ENCODE data around the gene CDK14.

The CDK14 gene

GRCh38 chr7:90968871-90969270, 372.8 kb downstream of the CDK14 start:
- no peak for DNase-seq

- peak; percentile 17 for DNase-seq
These were observed 376.9 kb downstream of the CDK14 start for GRCh38 chr7:90972906-90973550.

GRCh38 chr7:90977056-90977455, 380.9 kb downstream of the CDK14 start:
- no peak for DNase-seq

DNA sequence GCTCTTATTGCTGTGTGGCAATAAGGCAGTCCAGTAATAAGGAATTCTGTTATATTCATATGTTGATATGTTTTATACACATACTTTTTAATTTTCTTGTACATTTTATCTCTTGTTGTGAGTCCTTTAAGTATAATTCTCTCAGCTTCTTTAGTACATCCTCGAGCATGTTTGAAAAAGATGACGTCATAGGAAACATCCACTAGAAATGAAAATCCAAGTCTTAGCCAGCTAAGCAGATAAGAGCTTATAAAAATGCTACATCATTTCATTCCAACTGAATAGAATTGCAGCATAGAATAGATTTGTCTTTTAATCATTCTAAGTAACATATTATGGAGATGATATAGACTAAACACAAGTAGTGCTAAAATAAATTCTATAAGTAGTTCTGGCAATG, 384.4 kb downstream of the CDK14 start:
- no peak for DNase-seq

GRCh38 chr7:90982228-90982627, 386.1 kb downstream of the CDK14 start:
- DNase-seq, result no peak

- no peak for DNase-seq
These were observed 388.6 kb downstream of the CDK14 start for GRCh38 chr7:90984692-90985091.

- peak; percentile 88 for DNase-seq
These were observed 392.4 kb downstream of the CDK14 start for GRCh38 chr7:90988516-90988915.

DNA sequence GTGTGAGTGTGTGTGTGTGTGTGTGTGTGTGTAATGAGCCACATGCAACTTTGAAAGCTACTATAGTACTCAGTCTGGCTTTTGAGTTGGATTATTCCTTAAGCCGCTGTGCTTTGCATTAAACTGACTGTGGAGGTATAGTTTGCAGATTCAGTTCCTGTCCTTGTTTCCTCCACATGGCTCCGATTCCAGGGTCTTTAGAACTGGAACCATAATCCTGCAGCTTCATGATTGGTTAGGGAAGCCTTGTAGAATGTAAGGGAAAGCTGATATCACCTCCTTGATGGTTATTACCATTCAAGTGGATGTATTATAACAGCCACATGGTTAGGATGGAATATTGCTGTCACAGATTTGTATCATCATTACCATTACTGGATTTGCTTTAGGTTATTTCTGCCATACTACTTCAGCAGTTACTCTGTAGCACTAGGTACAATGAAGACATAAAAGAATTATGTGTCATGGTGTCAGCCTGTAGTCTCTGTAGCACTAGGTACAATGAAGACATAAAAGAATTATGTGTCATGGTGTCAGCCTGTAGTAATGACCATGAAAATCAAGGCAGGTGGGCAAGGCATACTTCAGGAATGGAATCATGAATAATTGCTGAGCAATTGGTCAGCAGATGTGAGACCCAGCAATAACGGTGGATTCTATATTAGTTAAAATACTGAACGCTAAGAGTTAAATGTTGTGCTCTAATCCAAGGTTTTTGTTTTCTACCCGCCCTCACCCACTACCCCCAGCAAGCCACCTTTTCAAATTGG, 393.1 kb downstream of the CDK14 start:
- DNase-seq, result no peak

- no peak for DNase-seq
These were observed 398.0 kb downstream of the CDK14 start for GRCh38 chr7:90994121-90994520.

- no peak for DNase-seq
These were observed 398.5 kb downstream of the CDK14 start for GRCh38 chr7:90994601-90995000.

- no peak for DNase-seq
These were observed 399.9 kb downstream of the CDK14 start for GRCh38 chr7:90995996-90996395.

DNA sequence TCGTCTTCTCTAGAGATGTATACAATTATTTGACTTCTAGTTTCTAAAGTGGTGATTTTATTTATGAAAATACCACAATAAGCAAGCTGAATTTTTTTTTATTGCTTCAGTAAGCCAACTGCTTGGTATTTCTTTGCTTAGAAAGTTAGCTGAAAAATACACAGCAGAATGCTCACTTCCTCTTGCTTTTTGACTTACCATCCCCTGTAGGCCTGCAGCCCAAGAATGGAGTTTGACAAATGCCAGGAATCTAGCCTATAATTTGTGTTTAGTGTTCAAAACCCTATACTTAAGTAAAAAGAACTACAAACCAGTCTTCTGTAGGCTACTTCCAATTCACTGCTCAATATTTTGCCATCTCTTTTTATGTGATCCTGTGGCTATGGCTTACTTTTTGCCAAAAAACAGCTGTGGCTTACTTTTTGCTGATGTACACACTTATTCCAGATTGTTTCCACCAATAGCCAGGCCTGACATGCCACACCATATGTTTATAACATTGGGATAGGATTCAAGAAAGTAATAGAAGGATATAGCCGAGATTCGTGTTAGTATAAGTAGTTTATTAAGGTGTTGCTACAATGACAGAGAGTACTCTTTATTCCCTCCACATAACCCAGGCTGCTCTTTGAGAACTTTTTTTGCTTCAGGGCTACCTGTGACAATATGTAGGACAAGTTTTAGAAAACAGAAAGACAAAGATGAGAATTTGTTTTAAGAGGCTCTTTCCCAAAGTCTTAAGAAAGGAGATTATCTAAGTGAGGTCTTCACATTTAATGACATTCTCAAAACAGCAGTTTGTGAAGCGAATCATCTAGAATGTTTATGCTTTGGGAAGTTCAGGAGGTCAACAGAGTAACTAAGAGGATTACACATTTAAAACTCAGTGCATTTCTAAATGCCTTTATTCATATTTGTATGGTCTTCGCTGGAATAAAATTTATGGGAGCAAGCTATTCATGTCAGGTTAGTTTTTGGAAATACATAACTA, 404.2 kb downstream of the CDK14 start:
- DNase-seq, result no peak

- no peak for DNase-seq
These were observed 408.9 kb downstream of the CDK14 start for GRCh38 chr7:91005024-91005423.

DNA sequence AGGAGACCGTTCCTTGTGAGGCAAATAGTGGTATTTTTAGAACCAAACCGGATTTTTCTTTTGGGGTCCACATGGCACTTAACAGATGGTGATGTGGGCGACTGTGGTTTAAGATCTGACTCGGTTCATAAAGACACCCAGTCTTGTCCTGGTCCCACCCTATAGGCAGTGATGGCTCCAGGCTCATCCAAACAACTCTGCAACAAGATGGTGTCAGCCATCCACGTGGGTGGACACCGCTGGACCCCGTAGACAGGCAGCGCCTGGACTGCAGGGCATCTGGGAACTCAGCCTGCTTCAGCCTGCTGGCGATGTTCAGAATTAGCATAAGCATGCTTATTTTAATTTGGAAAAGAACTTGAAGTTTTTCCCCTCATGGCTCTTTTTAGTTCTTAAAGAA, 409.7 kb downstream of the CDK14 start:
- DNase-seq, result no peak

DNA sequence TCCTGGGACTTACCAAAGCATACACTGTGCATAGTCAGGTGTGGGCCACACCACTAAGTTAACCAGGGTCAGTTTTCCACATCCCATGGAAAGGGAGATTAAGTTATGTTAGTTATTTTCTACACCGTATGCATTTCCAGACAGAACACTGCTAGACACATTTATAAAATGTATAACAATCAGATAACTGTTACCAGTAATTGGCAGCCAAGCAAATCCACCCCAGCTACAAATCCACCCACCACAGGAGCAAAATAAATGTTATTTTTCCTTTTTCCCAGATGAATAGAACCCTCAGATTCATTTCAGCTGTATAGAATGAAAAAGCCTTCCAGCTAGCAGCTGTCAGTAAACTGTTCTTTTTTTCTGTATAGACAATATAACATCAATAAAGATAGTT, 411.2 kb downstream of the CDK14 start:
- no peak for DNase-seq

DNA sequence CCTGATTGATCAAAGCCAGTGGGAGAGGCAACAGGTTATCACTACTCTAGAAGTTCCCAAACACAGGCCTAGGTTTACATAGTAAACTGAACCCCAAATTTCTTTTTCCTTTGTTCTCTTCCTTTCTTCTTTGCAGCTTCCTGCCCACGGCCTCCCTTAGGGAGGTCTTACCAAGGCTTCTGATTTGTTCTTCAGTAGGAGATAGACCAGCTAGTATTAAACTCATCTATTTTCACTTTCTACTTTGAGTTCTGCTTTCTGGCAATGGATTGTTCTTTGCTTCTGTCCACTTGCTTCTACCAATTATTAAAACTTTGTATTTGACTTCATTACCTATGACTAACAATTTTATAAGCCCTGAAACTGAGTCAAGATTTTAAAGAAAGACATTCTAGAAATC, 417.0 kb downstream of the CDK14 start:
- DNase-seq, result no peak

DNA sequence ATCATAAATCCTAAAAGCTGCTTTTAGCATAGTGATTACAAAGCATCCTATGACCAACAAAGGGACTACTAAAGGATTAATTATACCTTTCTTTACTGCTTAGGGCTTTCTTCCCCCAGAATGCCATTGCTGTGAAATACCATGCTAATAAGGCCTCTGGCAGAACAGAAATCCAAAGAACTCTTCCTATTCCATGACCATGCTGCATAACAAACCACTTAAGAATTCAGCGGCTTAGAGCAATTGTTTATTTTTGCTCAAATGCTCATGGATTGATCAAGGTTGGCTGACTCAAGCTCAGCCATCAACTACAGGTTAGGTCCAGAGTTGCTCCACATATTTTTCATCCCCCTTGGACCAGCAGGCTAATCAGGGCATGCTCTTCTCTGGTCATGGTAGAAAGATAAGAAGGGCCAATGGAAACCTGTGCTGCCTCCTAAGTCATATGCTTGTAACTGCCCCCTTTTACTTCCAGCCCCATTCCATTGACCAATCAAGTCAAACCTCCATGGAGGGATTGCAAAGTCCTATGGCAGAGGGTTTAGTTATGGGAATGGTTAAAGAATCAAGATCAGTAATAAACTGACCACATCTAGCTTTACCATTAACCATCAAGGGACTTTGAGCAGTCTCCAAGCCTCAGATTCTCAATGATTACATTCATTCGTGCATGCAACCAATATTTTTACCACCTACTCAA, 423.7 kb downstream of the CDK14 start:
- DNase-seq, result no peak

GRCh38 chr7:91020636-91021385, 424.7 kb downstream of the CDK14 start:
- no peak for DNase-seq

- DNase-seq, result no peak
These were observed 425.8 kb downstream of the CDK14 start for GRCh38 chr7:91021956-91022355.

DNA sequence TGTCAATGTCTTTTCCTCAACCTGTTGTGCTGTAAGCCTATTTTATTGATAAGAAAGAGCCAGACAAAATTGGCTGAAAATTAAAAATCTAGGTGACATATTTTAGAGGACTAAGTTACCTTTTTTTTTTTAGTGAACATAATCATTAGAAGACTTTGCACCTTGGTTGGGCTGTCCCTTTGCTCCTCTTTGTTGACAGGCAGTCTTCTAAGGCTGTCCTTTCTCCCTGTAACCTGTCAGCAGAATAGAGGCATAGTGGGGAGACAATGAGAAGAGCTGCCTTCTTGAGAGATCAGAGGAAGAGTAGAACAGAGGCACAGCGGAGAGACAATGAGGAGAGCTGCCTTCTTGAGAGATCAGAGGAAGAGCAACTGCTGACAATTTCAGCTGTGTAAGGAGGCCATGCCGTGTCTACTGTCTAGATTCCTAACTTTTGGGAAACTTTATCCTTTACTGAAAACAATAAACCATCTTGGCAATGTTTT, 429.8 kb downstream of the CDK14 start:
- no peak for DNase-seq

DNA sequence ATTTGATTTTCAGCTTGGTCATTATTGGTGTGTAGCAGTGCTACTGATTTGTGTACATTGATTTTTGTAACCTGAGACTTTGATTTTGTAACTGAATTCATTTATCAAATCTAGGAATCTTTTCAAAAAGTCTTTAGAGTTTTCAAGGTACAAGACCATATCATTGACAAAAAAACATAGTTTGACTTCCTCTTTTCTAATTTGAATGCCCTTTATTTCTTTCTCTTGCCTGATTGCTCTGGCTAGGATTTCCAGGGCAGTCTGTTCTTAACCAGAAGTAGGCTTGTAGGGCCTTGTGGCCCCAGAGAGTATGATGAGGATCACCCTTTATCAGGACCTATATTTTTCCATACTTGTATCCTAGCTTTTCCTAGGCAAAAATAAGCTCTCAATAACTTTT, 433.6 kb downstream of the CDK14 start:
- no peak for DNase-seq
